KOPT-K1 (cell line): ENCODE results near the gene BORCS6.

ENCODE experiments used
- H3K27ac ChIP-seq: fragments of 200-600 bp; sonication (generic); 2 replicates; pipeline ENCODE4 v1.5.1; 2016; ENCODE audit warnings: antibody characterized with exemption, mild to moderate bottlenecking, low read depth, low read length; ENCODE audit not compliant: poor library complexity, severe bottlenecking
- H3K36me3 ChIP-seq: fragments of 200-600 bp; sonication (generic); 2 replicates; pipeline ENCODE4 v1.5.1; 2017; ENCODE audit warnings: antibody characterized with exemption, mild to moderate bottlenecking, low read length, moderate library complexity; ENCODE audit not compliant: insufficient read depth
- H3K9me3 ChIP-seq: fragments of 200-600 bp; sonication (generic); 2 replicates; pipeline ENCODE4 v1.5.1; 2017; ENCODE audit warnings: antibody characterized with exemption, low read length, mild to moderate bottlenecking; ENCODE audit not compliant: insufficient read depth, poor library complexity, severe bottlenecking

Gene BORCS6

GRCh38 chr17:8189711-8190477 lies at the start of gene BORCS6:
Gene BORCS6, minus strand, starts transcription at chr17:8190180. Its CDS starts 40 bp downstream, at chr17:8190140.
- H3K27ac ChIP-seq: peak within 1 kb of the TSS; percentile 73
- H3K36me3 ChIP-seq: no peaks in the 10 kb centered on the region
- H3K9me3 ChIP-seq: no peaks in the 10 kb centered on the region

GRCh38 chr17:8237886-8238285 lies 47.9 kb upstream of the BORCS6 start:
- Histone ChIP-seq H3K9me3 (no peaks in the 10 kb centered on the region), H3K36me3 (peaks cover 98% of the 10 kb centered on the region), H3K27ac (no peak overlapping the region)

- Histone ChIP-seq H3K9me3 (no peaks in the 10 kb centered on the region), H3K27ac (no peak overlapping the region), H3K36me3 (peaks cover 99% of the 10 kb centered on the region)
Measured at GRCh38 chr17:8237175-8237574, 47.2 kb upstream of the BORCS6 start.

- Histone ChIP-seq H3K36me3 (peaks cover 100% of the 10 kb centered on the region), H3K27ac (no peak overlapping the region), H3K9me3 (no peaks in the 10 kb centered on the region)
Measured at GRCh38 chr17:8235676-8236075, 45.7 kb upstream of the BORCS6 start.

GRCh38 chr17:8234361-8235270 lies 44.6 kb upstream of the BORCS6 start:
- H3K9me3 ChIP-seq: no peaks in the 10 kb centered on the region
- H3K36me3 ChIP-seq: peaks cover 100% of the 10 kb centered on the region
- H3K27ac ChIP-seq: no peak overlapping the region

GRCh38 chr17:8231701-8232100 lies 41.7 kb upstream of the BORCS6 start:
- Histone ChIP-seq H3K36me3 (peaks cover 100% of the 10 kb centered on the region), H3K9me3 (no peaks in the 10 kb centered on the region), H3K27ac (no peak overlapping the region)

GRCh38 chr17:8227238-8227581 lies 37.2 kb upstream of the BORCS6 start:
- Histone ChIP-seq H3K27ac (no peak overlapping the region), H3K9me3 (no peaks in the 10 kb centered on the region), H3K36me3 (peaks cover 56% of the 10 kb centered on the region)

- Histone ChIP-seq H3K9me3 (no peaks in the 10 kb centered on the region), H3K27ac (no peak overlapping the region), H3K36me3 (peaks cover 51% of the 10 kb centered on the region)
Measured at GRCh38 chr17:8226536-8227237, 36.7 kb upstream of the BORCS6 start.

GRCh38 chr17:8225813-8226535 lies 36.0 kb upstream of the BORCS6 start:
- Histone ChIP-seq H3K36me3 (peaks cover 44% of the 10 kb centered on the region), H3K9me3 (no peaks in the 10 kb centered on the region), H3K27ac (no peak overlapping the region)

- Histone ChIP-seq H3K9me3 (no peaks in the 10 kb centered on the region), H3K27ac (no peak overlapping the region), H3K36me3 (peaks cover 36% of the 10 kb centered on the region)
Measured at GRCh38 chr17:8224891-8225812, 35.2 kb upstream of the BORCS6 start.

- no peaks in the 10 kb centered on the region for H3K9me3 ChIP-seq
- peaks cover 19% of the 10 kb centered on the region for H3K36me3 ChIP-seq
- peak overlapping the region; percentile 88 for H3K27ac ChIP-seq
Measured at GRCh38 chr17:8223356-8224126, 33.6 kb upstream of the BORCS6 start.

- H3K36me3 ChIP-seq: peaks cover 12% of the 10 kb centered on the region
- H3K27ac ChIP-seq: peak overlapping the region; percentile 88
- no peaks in the 10 kb centered on the region for H3K9me3 ChIP-seq
Measured at GRCh38 chr17:8222630-8223355, 32.8 kb upstream of the BORCS6 start.

GRCh38 chr17:8222380-8222629 lies 32.3 kb upstream of the BORCS6 start:
- peak overlapping the region; percentile 88 for H3K27ac ChIP-seq
- peaks cover 7% of the 10 kb centered on the region for H3K36me3 ChIP-seq
- no peaks in the 10 kb centered on the region for H3K9me3 ChIP-seq
